Neural progenitor cell (in vitro differentiated cells): ENCODE data around the gene PAQR3. TPM values are rescaled to one million over a fixed set of nuclear protein-coding genes. Genes with fewer than 3 reads are reported as not detected.

ENCODE experiments used
- DNase-seq: peaks from one replicate; pipeline ENCODE4 v3.0.0-alpha.2; 2016; ENCODE audit warnings: low spot score
- H2AFZ ChIP-seq: fragments of 200-600 bp; sonication (generic); replicated peaks from 2 replicates; pipeline ENCODE4 v1.6.1; 2016; ENCODE audit warnings: antibody characterized with exemption
- H3F3A ChIP-seq: fragments of 200-600 bp; sonication (generic); 2 replicates; pipeline ENCODE4 v1.6.1; 2016; ENCODE audit warnings: antibody characterized with exemption, low read depth
- H3K27ac ChIP-seq: fragments of 200-600 bp; sonication (generic); 2 replicates; pipeline ENCODE4 v1.5.1; 2016; ENCODE audit warnings: mild to moderate bottlenecking
- H3K27me3 ChIP-seq: fragments of 200-600 bp; sonication (generic); 2 replicates; pipeline ENCODE4 v1.6.1; 2016; ENCODE audit warnings: mild to moderate bottlenecking, moderate library complexity
- H3K36me3 ChIP-seq: fragments of 200-600 bp; sonication (generic); 2 replicates; pipeline ENCODE4 v1.5.1; 2016
- H3K4me1 ChIP-seq: fragments of 200-600 bp; sonication (generic); 2 replicates; pipeline ENCODE4 v1.6.1; 2016; ENCODE audit warnings: mixed run types
- H3K4me2 ChIP-seq: fragments of 200-600 bp; sonication (generic); 2 replicates; pipeline ENCODE4 v1.6.1; 2016
- H3K4me3 ChIP-seq: fragments of 200-600 bp; sonication (generic); 2 replicates; pipeline ENCODE4 v1.5.1; 2016
- H3K79me2 ChIP-seq: fragments of 200-600 bp; sonication (generic); 2 replicates; pipeline ENCODE4 v1.6.1; 2016; ENCODE audit warnings: low read depth
- H3K9ac ChIP-seq: fragments of 200-600 bp; sonication (generic); 2 replicates; pipeline ENCODE4 v1.6.1; 2016
- H3K9me3 ChIP-seq: fragments of 200-600 bp; sonication (generic); 2 replicates; pipeline ENCODE4 v1.5.1; 2016; ENCODE audit warnings: low read depth
- H4K20me1 ChIP-seq: fragments of 200-600 bp; sonication (generic); 2 replicates; pipeline ENCODE4 v1.6.1; 2016; ENCODE audit warnings: low read depth
- H3K27ac Mint-ChIP-seq: 3 replicates; pipeline ENCODE4 v1.8.0; 2021; ENCODE audit warnings: mixed read lengths
- H3K27me3 Mint-ChIP-seq: 2 replicates; pipeline ENCODE4 v1.8.0; 2022; ENCODE audit warnings: low read depth, mild to moderate bottlenecking, inconsistent platforms, moderate library complexity, mixed read lengths; ENCODE audit not compliant: insufficient read depth
- H3K36me3 Mint-ChIP-seq: 3 replicates; pipeline ENCODE4 v1.8.0; 2021; ENCODE audit warnings: mixed read lengths
- H3K4me1 Mint-ChIP-seq: 3 replicates; pipeline ENCODE4 v1.8.0; 2021; ENCODE audit warnings: mixed read lengths
- H3K4me3 Mint-ChIP-seq: 3 replicates; pipeline ENCODE4 v1.8.0; 2021; ENCODE audit warnings: mild to moderate bottlenecking, moderate library complexity, mixed read lengths
- H3K9me3 Mint-ChIP-seq: 3 replicates; pipeline ENCODE4 v1.8.0; 2020; ENCODE audit warnings: mixed read lengths
- CTCF ChIP-seq: fragments of 200-600 bp; sonication (generic); IDR thresholded peaks from 2 replicates; pipeline ENCODE4 v1.5.1; 2017; ENCODE audit warnings: antibody characterized with exemption, mild to moderate bottlenecking
- EZH2 ChIP-seq: fragments of 200-600 bp; sonication (generic); IDR thresholded peaks from 2 replicates; pipeline ENCODE4 v1.6.1; 2017; ENCODE audit warnings: antibody characterized with exemption, mild to moderate bottlenecking, moderate library complexity
- EZH2phosphoT487 ChIP-seq: fragments of 200-600 bp; sonication (generic); IDR thresholded peaks from 2 replicates; pipeline ENCODE4 v1.6.1; 2017; ENCODE audit warnings: antibody characterized with exemption
- small RNA-seq: library from RNA; depleted of rRNA; stranded (forward); fragments of <200 nt; gene quantifications from one replicate; pipeline ENCODE3, GENCODE V24; 2015
- total RNA-seq: library from RNA; depleted of rRNA; stranded (reverse); fragments of >200 nt; gene quantifications from 2 replicates; pipeline ENCODE4 v1.2.3, GENCODE V29; 2015; ENCODE audit warnings: low replicate concordance

PAQR3 gene
- total RNA-seq, 1 donor from 2014 or later: 80.8 TPM

GRCh38 chr4:78863254-78863869 is 75.9 kb downstream of the PAQR3 start:
- H3K36me3 ChIP-seq: peaks cover 17% of the 10 kb centered on the region
- no peaks in the 10 kb centered on the region for H3K79me2 ChIP-seq
- no peak overlapping the region for H3K27ac Mint-ChIP-seq
- H3K4me1 Mint-ChIP-seq: no peaks in the 10 kb centered on the region
- no peak overlapping the region for H2AFZ ChIP-seq
- H3K4me3 Mint-ChIP-seq: no peak overlapping the region
- H3K36me3 Mint-ChIP-seq: peaks cover 6% of the 10 kb centered on the region
- no peak overlapping the region for H3K9ac ChIP-seq
- TF ChIP-seq EZH2phosphoT487 (no peak), EZH2 (no peak), CTCF (no peak)
- no peaks in the 10 kb centered on the region for H3K27me3 ChIP-seq
- peak overlapping the region; percentile 14 for H3K27ac ChIP-seq
- no peaks in the 10 kb centered on the region for H3K9me3 Mint-ChIP-seq
- no peaks in the 10 kb centered on the region for H3K4me1 ChIP-seq
- no peak overlapping the region for H3K4me2 ChIP-seq
- H3K27me3 Mint-ChIP-seq: no peaks in the 10 kb centered on the region
- DNase-seq: no peak
- peaks cover 5% of the 10 kb centered on the region for H3F3A ChIP-seq
- no peaks in the 10 kb centered on the region for H4K20me1 ChIP-seq
- no peak overlapping the region for H3K4me3 ChIP-seq
- H3K9me3 ChIP-seq: no peaks in the 10 kb centered on the region

GRCh38 chr4:78862314-78862737 is 76.9 kb downstream of the PAQR3 start:
- Histone ChIP-seq H3K27ac (no peak overlapping the region), H3K4me2 (no peak overlapping the region), H3F3A (peaks cover 5% of the 10 kb centered on the region), H3K9me3 (no peaks in the 10 kb centered on the region), H4K20me1 (no peaks in the 10 kb centered on the region), H3K27me3 (no peaks in the 10 kb centered on the region), H3K79me2 (no peaks in the 10 kb centered on the region), H3K36me3 (peaks cover 17% of the 10 kb centered on the region), H2AFZ (no peak overlapping the region), H3K4me3 (no peak overlapping the region), H3K9ac (no peak overlapping the region), H3K4me1 (no peaks in the 10 kb centered on the region)
- H3K27me3 Mint-ChIP-seq: no peaks in the 10 kb centered on the region
- H3K36me3 Mint-ChIP-seq: peaks cover 2% of the 10 kb centered on the region
- TF ChIP-seq CTCF: no peak
- no peaks in the 10 kb centered on the region for H3K9me3 Mint-ChIP-seq
- no peaks in the 10 kb centered on the region for H3K4me1 Mint-ChIP-seq
- H3K4me3 Mint-ChIP-seq: no peak overlapping the region
- DNase-seq: no peak
- H3K27ac Mint-ChIP-seq: no peak overlapping the region

Small RNAs within 50 kb of the gene (small RNA-seq; reads per million reads assigned to genes)
- not detected for gene RN7SL127P

Other genes starting within 250 kb of the PAQR3 start
- gene BMP2K, start 163.1 kb downstream of the PAQR3 start, total RNA-seq: 34.4 and 62.0 TPM in 2 replicates